CD4-positive, alpha-beta T cell treated with Interleukin-6 for 4 hours (primary cell): ENCODE measurements around the gene NOS3.

Experiments
- DNase-seq: peaks from one replicate; pipeline ENCODE4 v3.0.0-alpha.2; 2020; ENCODE audit warnings: mixed read lengths

NOS3 gene

GRCh38 chr7:150990416-150991186 lies at the start of gene NOS3:
Gene NOS3, plus strand, starts transcription at chr7:150991017. Its CDS starts 2,787 bp downstream, at chr7:150993804.
- DNase-seq, result no peak

GRCh38 chr7:150941351-150942000 lies 49.3 kb upstream of the NOS3 start:
- no peak for DNase-seq

GRCh38 chr7:150942001-150942590 lies 48.7 kb upstream of the NOS3 start:
- peak; percentile 72 for DNase-seq

GRCh38 chr7:150942591-150943452 lies 48.0 kb upstream of the NOS3 start:
- no peak for DNase-seq

GRCh38 chr7:150943453-150943814 lies 47.4 kb upstream of the NOS3 start:
- no peak for DNase-seq

GRCh38 chr7:150944066-150945042 lies 46.5 kb upstream of the NOS3 start:
- no peak for DNase-seq

GRCh38 chr7:150945171-150945852 lies 45.5 kb upstream of the NOS3 start:
- DNase-seq, result no peak

GRCh38 chr7:150945853-150946420 lies 44.9 kb upstream of the NOS3 start:
- no peak for DNase-seq

- no peak for DNase-seq
These were observed 44.2 kb upstream of the NOS3 start for GRCh38 chr7:150946421-150947240.

- DNase-seq, result no peak
These were observed 43.5 kb upstream of the NOS3 start for GRCh38 chr7:150947241-150947745.

- no peak for DNase-seq
These were observed 42.8 kb upstream of the NOS3 start for GRCh38 chr7:150947761-150948651.

GRCh38 chr7:150948791-150949251 lies 42.0 kb upstream of the NOS3 start:
- no peak for DNase-seq

- DNase-seq, result no peak
These were observed 41.3 kb upstream of the NOS3 start for GRCh38 chr7:150949564-150949963.

GRCh38 chr7:150949971-150950491 lies 40.8 kb upstream of the NOS3 start:
- no peak for DNase-seq

GRCh38 chr7:150950496-150951180 lies 40.2 kb upstream of the NOS3 start:
- no peak for DNase-seq

- no peak for DNase-seq
These were observed 39.7 kb upstream of the NOS3 start for GRCh38 chr7:150951181-150951520.

GRCh38 chr7:150951521-150951920 lies 39.3 kb upstream of the NOS3 start:
- DNase-seq, result no peak
